ENCODE measurements around the gene NSG1. TPM values are rescaled to one million over a fixed set of nuclear protein-coding genes. Genes with fewer than 3 reads are reported as not detected.

Gene NSG1
- total and polyA plus RNA-seq, 2 donors (not counting 3 experiments of a cell fraction or from before 2014, with no cell fraction given): 2.0 to 2.9 TPM

DNA sequence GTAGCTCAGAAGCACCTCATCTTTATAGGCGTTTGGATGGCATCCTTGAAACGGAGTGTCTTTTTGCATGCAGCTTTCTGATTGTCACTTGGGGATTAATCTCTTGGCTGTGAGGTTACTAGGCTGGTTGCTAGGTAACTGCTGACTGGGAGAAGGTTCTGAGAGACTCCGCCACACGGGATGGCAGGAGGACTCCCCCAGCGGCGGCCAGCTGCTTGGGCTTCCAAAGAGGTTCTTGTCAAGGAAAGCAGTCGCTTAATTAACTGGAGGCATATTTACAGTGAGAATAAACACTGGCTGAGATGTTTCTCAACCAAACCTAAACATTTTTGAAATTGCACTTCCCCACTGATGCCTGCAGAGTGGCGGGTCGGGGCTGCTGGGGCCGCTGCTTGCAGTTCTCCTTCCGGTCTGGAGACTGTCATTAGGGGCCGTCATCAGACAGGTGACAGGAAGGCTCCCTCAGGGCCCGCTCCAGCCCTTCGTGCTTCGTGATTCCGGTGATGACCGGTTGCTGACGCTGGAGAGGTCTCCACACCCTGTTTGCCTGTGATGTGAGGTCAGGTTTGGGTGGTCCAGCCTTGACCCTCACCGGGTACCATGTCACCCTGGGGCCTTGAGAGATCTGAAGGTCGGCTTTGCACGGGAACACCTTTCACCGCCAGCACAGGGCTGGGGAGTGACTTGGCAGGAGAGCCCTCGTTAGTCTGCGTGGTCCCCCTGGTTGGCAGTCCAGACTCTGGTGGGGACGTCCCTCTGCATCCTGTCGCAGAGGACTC, 9.1 kb downstream of the NSG1 start:
- H3K4me2 ChIP-seq (ENCODE audit: insufficient read depth, low read length): no peak overlapping the region
- no peaks in the 10 kb centered on the region for H4K20me1 ChIP-seq (replicated peaks; ENCODE audit: control insufficient read depth, extremely low read depth, insufficient read depth, low read length)
- no peak overlapping the region for H2AFZ ChIP-seq (ENCODE audit: low read depth, low read length)
- H3K36me3 ChIP-seq (ENCODE audit: control insufficient read depth in 2 of 2, extremely low read depth in 1 of 2, insufficient read depth in 2 of 2, low read length in 2 of 2): no peaks in the 10 kb centered on the region
- no peak overlapping the region for H3K27ac ChIP-seq (ENCODE audit: insufficient read depth, low read depth, low read length)
- peaks cover 4 to 9% of the 10 kb centered on the region in 2 experiments for H3K27me3 ChIP-seq (ENCODE audit: control insufficient read depth in 2 of 2, insufficient read depth in 2 of 2, low read length in 2 of 2)
- BruUV-seq (replicated peaks): no TSS peak
- no peaks in the 10 kb centered on the region for H3K79me2 ChIP-seq (ENCODE audit: control insufficient read depth, insufficient read depth, low read length)
- ChIA-PET POLR2A (interaction anchor here (0.6 kb wide), 1 partner anchor 14 kb away, joined by 3 read pairs; no protein-coding TSS in a partner anchor), CTCF (interaction anchor here (1.1 kb wide), 1 partner anchor 12 kb away, joined by 4 read pairs; no protein-coding TSS in a partner anchor)
- TF ChIP-seq GATA2 (IDR thresholded peaks at IDR 0.05; ENCODE audit: insufficient read depth, insufficient read length, low read depth, low read length): no peak
- TF ChIP-seq JUN (IDR thresholded peaks at IDR 0.05; ENCODE audit: borderline replicate concordance, insufficient read depth, insufficient read length, low read depth): no peak
- TF ChIP-seq POLR2A (IDR thresholded peaks at IDR 0.05; ENCODE audit: low read depth, low read length): no peak
- TF ChIP-seq, protein P1, sequence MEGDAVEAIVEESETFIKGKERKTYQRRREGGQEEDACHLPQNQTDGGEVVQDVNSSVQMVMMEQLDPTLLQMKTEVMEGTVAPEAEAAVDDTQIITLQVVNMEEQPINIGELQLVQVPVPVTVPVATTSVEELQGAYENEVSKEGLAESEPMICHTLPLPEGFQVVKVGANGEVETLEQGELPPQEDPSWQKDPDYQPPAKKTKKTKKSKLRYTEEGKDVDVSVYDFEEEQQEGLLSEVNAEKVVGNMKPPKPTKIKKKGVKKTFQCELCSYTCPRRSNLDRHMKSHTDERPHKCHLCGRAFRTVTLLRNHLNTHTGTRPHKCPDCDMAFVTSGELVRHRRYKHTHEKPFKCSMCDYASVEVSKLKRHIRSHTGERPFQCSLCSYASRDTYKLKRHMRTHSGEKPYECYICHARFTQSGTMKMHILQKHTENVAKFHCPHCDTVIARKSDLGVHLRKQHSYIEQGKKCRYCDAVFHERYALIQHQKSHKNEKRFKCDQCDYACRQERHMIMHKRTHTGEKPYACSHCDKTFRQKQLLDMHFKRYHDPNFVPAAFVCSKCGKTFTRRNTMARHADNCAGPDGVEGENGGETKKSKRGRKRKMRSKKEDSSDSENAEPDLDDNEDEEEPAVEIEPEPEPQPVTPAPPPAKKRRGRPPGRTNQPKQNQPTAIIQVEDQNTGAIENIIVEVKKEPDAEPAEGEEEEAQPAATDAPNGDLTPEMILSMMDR (IDR thresholded peaks at IDR 0.05; ENCODE audit: extremely low read depth in 1 of 2, insufficient read depth in 1 of 2, low read depth in 1 of 2, low read length in 2 of 2): no peak
- TF ChIP-seq FOS (IDR thresholded peaks at IDR 0.05; ENCODE audit: borderline replicate concordance, insufficient read depth, low read length): no peak
- TF ChIP-seq, protein P2, sequence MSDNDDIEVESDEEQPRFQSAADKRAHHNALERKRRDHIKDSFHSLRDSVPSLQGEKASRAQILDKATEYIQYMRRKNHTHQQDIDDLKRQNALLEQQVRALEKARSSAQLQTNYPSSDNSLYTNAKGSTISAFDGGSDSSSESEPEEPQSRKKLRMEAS (IDR thresholded peaks at IDR 0.05; ENCODE audit: insufficient read depth, insufficient read length): no peak
- no peak for TF ChIP-seq MYC (IDR thresholded peaks at IDR 0.05; ENCODE audit: low read depth, low read length)
- no peak for TF ChIP-seq EZH2 (IDR thresholded peaks at IDR 0.05; ENCODE audit: borderline replicate concordance, low read depth, low read length, severe bottlenecking)
- no peak for TF ChIP-seq POLR2AphosphoS5 (IDR thresholded peaks at IDR 0.05; ENCODE audit: insufficient read depth, low read depth, low read length)
- H3K4me1 ChIP-seq (ENCODE audit: control insufficient read depth, extremely low read depth, insufficient read depth, low read length): no peaks in the 10 kb centered on the region
- H3K9ac ChIP-seq (replicated peaks; ENCODE audit: extremely low read depth, insufficient read depth, low read length): no peak overlapping the region
- dilution Hi-C loops (cut with MboI; ENCODE audit: extremely low pct_ligation_motif_present, low sequenced_read_pairs) (no loop called here), intact Hi-C loops (cut with micrococcal nuclease) (no loop called here)
- no peak overlapping the region for H3K4me3 ChIP-seq (replicated peaks in 1 of 3; ENCODE audit: insufficient read depth in 1 of 3, low read depth in 1 of 3, low read length in 3 of 3)
- FAIRE-seq: no peak
- H3K9me3 ChIP-seq (replicated peaks; ENCODE audit: control insufficient read depth, insufficient read depth, low read length): no peaks in the 10 kb centered on the region
- DNase-seq (ENCODE audit: low read depth, low spot score): no peak
- H3K9me1 ChIP-seq (replicated peaks; ENCODE audit: control insufficient read depth, extremely low read depth, insufficient read depth, low read length): no peaks in the 10 kb centered on the region

Data from endothelial cell of umbilical vein (primary cell).